Spinal cord (tissue), 10 donors: ENCODE data around the gene TUSC2. TPM values are rescaled to one million over a fixed set of nuclear protein-coding genes. Genes with fewer than 3 reads are reported as not detected.

Experiments
- DNase-seq, 6 donors: peaks; one replicate each; pipeline versions ENCODE4 v3.0.0 to v3.0.0-alpha.2; 2013 to 2015; ENCODE audit warnings: low spot score in 6 of 6, low read depth in 4 of 6
- H3K27ac ChIP-seq: one replicate; pipeline ENCODE4 v1.5.1; 2013; ENCODE audit warnings: low read depth, low read length, control low read depth
- H3K27me3 ChIP-seq: one replicate; pipeline ENCODE4 v1.6.1; 2013; ENCODE audit warnings: low read length; ENCODE audit not compliant: control insufficient read depth, insufficient read depth
- H3K36me3 ChIP-seq: one replicate; pipeline ENCODE4 v1.6.1; 2013; ENCODE audit warnings: low read length; ENCODE audit not compliant: control insufficient read depth, insufficient read depth
- H3K4me1 ChIP-seq: one replicate; pipeline ENCODE4 v1.6.1; 2013; ENCODE audit warnings: low read length; ENCODE audit not compliant: control insufficient read depth, insufficient read depth
- H3K4me3 ChIP-seq: one replicate; pipeline ENCODE4 v1.5.1; 2013; ENCODE audit warnings: low read depth, low read length, control low read depth
- H3K9me3 ChIP-seq: one replicate; pipeline ENCODE4 v1.6.1; 2013; ENCODE audit warnings: low read length; ENCODE audit not compliant: control insufficient read depth, insufficient read depth
- WGBS: methylation state at CpG from one replicate; pipeline ENCODE4 v1.1.5; 2013; ENCODE audit warnings: missing lambda C conversion rate; ENCODE audit not compliant: insufficient coverage; 5-methylcytosine and 5-hydroxymethylcytosine counted together
- polyA plus RNA-seq, 2 donors: library from polyadenylated mRNA; unstranded; fragments of 120-200 nt; gene quantifications; one replicate each; pipeline ENCODE4 v1.2.1, GENCODE V29; 2013; ENCODE audit not compliant: insufficient read length in 2 of 2
- total RNA-seq, 2 donors: library from RNA; depleted of rRNA in 1 of 2; stranded (reverse); fragments of 120-200 nt in 1 of 2; fragments of >200 nt in 1 of 2; gene quantifications; one replicate each; pipeline versions ENCODE4 v1.2.3 to v1.2.4, GENCODE V29; 2013 to 2014
- donor health status: healthy.

The TUSC2 gene
- total and polyA plus RNA-seq, 4 donors, result 17.0 to 50.7 (median 37.2) TPM

- Histone ChIP-seq H3K27me3 (peaks cover 17% of the 10 kb centered on the region), H3K27ac (no peak within 1 kb of the TSS), H3K4me3 (peak within 1 kb of the TSS; percentile 51), H3K9me3 (no peaks in the 10 kb centered on the region), H3K36me3 (peaks cover 44% of the 10 kb centered on the region), H3K4me1 (peaks cover 64% of the 10 kb centered on the region)
- DNase-seq, result peak in 2 of 6 donors; percentile 74 to 80
- 11% methylated on average over 45 of the region's 45 CpGs for WGBS
These were observed 17.7 kb upstream of the TUSC2 start, which contains the start of gene ZMYND10 for GRCh38 chr3:50345586-50346234. Gene ZMYND10 (minus strand): TSS chr3:50345732. CDS start chr3:50345579, 153 bp downstream.

- Histone ChIP-seq H3K4me3 (peak overlapping the region; percentile 51), H3K36me3 (peaks cover 44% of the 10 kb centered on the region), H3K4me1 (peaks cover 63% of the 10 kb centered on the region), H3K9me3 (no peaks in the 10 kb centered on the region), H3K27me3 (peaks cover 21% of the 10 kb centered on the region), H3K27ac (no peak overlapping the region)
- 55% methylated on average over 8 of the region's 8 CpGs for WGBS
- no peak for DNase-seq
These were observed 17.0 kb upstream of the TUSC2 start for GRCh38 chr3:50345008-50345407.

- Histone ChIP-seq H3K27ac (no peak overlapping the region), H3K27me3 (peaks cover 21% of the 10 kb centered on the region), H3K4me3 (no peak overlapping the region), H3K36me3 (peaks cover 28% of the 10 kb centered on the region), H3K9me3 (no peaks in the 10 kb centered on the region), H3K4me1 (peaks cover 57% of the 10 kb centered on the region)
- 78% methylated on average over 10 of the region's 13 CpGs for WGBS
- no peak for DNase-seq
These were observed 15.0 kb upstream of the TUSC2 start for GRCh38 chr3:50342813-50343633.

- peaks cover 21% of the 10 kb centered on the region for H3K27me3 ChIP-seq
- 89% methylated on average over 13 of the region's 13 CpGs for WGBS
- DNase-seq, result no peak
- peaks cover 23% of the 10 kb centered on the region for H3K36me3 ChIP-seq
- H3K4me1 ChIP-seq, result peaks cover 55% of the 10 kb centered on the region
- H3K9me3 ChIP-seq, result no peaks in the 10 kb centered on the region
- no peak overlapping the region for H3K4me3 ChIP-seq
- H3K27ac ChIP-seq, result no peak overlapping the region
These were observed 14.1 kb upstream of the TUSC2 start for GRCh38 chr3:50341996-50342650.

GRCh38 chr3:50341537-50341936 is 13.5 kb upstream of the TUSC2 start:
- Histone ChIP-seq H3K36me3 (peaks cover 23% of the 10 kb centered on the region), H3K4me3 (peak overlapping the region; percentile 40), H3K27ac (no peak overlapping the region), H3K4me1 (peaks cover 56% of the 10 kb centered on the region), H3K27me3 (peaks cover 21% of the 10 kb centered on the region), H3K9me3 (no peaks in the 10 kb centered on the region)
- no peak for DNase-seq
- WGBS, result 93% methylated on average over 9 of the region's 9 CpGs

- peak within 1 kb of the TSS; percentile 33 for H3K27ac ChIP-seq
- peak in 1 of 6 donors; percentile 56 for DNase-seq
These were observed 12.7 kb upstream of the TUSC2 start, which contains the start of gene RASSF1 for GRCh38 chr3:50340448-50341329. Gene RASSF1 (minus strand): TSS chr3:50340836. CDS start chr3:50340805, 31 bp downstream.

GRCh38 chr3:50340147-50340447 is 12.1 kb upstream of the TUSC2 start:
- Histone ChIP-seq H3K4me3 (peak overlapping the region; percentile 40), H3K27me3 (peaks cover 17% of the 10 kb centered on the region), H3K36me3 (peaks cover 23% of the 10 kb centered on the region), H3K9me3 (no peaks in the 10 kb centered on the region), H3K4me1 (peaks cover 58% of the 10 kb centered on the region), H3K27ac (peak overlapping the region; percentile 27)
- no peak for DNase-seq
- 34% methylated on average over 8 of the region's 9 CpGs for WGBS

More at GRCh38 chr3:50340448-50341329, 12.7 kb upstream of the TUSC2 start, which contains the start of gene RASSF1:
- Histone ChIP-seq H3K4me1 (peaks cover 59% of the 10 kb centered on the region), H3K36me3 (peaks cover 23% of the 10 kb centered on the region), H3K9me3 (no peaks in the 10 kb centered on the region), H3K27me3 (peaks cover 21% of the 10 kb centered on the region), H3K4me3 (peak within 1 kb of the TSS; percentile 40)
- WGBS, result 11% methylated on average over 83 of the region's 85 CpGs

GRCh38 chr3:50339485-50340146 is 11.6 kb upstream of the TUSC2 start:
- Histone ChIP-seq H3K4me1 (peaks cover 56% of the 10 kb centered on the region), H3K27me3 (peaks cover 16% of the 10 kb centered on the region), H3K4me3 (peak overlapping the region; percentile 40), H3K9me3 (no peaks in the 10 kb centered on the region), H3K36me3 (peaks cover 23% of the 10 kb centered on the region), H3K27ac (peak overlapping the region; percentile 27)
- DNase-seq, result no peak
- 85% methylated on average over 10 of the region's 14 CpGs for WGBS
